ENCODE measurements around the gene DHPS. TPM values are rescaled to one million over a fixed set of nuclear protein-coding genes. Genes with fewer than 3 reads are reported as not detected.

Gene DHPS
- total and polyA plus RNA-seq, 7 experiments from 2014 or later: 113 to 223 (median 159) TPM

- ATAC-seq (no peak), DNase-seq (no peak)
- H3K4me1 Mint-ChIP-seq: peaks cover 0 to 3% (median 0%) of the 10 kb centered on the region in 7 donors
- H3K9me3 ChIP-seq (ENCODE audit: control insufficient read depth in 2 of 3, low read length in 3 of 3): no peaks in the 10 kb centered on the region
- H3K27ac ChIP-seq (ENCODE audit: low read depth, low read length): no peak overlapping the region
- no peak overlapping the region for H3K4me3 ChIP-seq (ENCODE audit: low read length)
- intact Hi-C loops (cut with micrococcal nuclease): no loop called here
- H3K4me3 Mint-ChIP-seq: no peak overlapping the region
- peaks cover 0 to 39% (median under 1%) of the 10 kb centered on the region in 5 donors for H3K36me3 Mint-ChIP-seq
- peaks cover 0 to 77% (median 9%) of the 10 kb centered on the region in 3 experiments for H3K36me3 ChIP-seq (ENCODE audit: control insufficient read depth in 2 of 3, insufficient read depth in 3 of 3, low read length in 3 of 3)
- H3K4me1 ChIP-seq (ENCODE audit: control insufficient read depth in 2 of 2, insufficient read depth in 2 of 2, low read length in 2 of 2): no peaks in the 10 kb centered on the region
- no peak overlapping the region for H3K27ac Mint-ChIP-seq
- H3K9me3 Mint-ChIP-seq: no peaks in the 10 kb centered on the region
- H3K27me3 Mint-ChIP-seq: no peaks in the 10 kb centered on the region
- ChIA-PET CTCF (interaction anchor here (0.6 kb wide), 1 partner anchor 30 kb away, joined by 3 read pairs; no protein-coding TSS in a partner anchor), POLR2A (no interaction called here)
- no peaks in the 10 kb centered on the region for H3K27me3 ChIP-seq (ENCODE audit: control insufficient read depth in 2 of 2, insufficient read depth in 2 of 2, low read length in 2 of 2)
Measured at GRCh38 chr19:12711187-12711586, 29.5 kb upstream of the DHPS start.

- Histone ChIP-seq H3K36me3 (ENCODE audit: control insufficient read depth in 2 of 3, insufficient read depth in 3 of 3, low read length in 3 of 3) (peaks cover 0 to 75% (median 14%) of the 10 kb centered on the region in 3 experiments), H3K27ac (ENCODE audit: low read depth, low read length) (no peak overlapping the region), H3K4me3 (ENCODE audit: low read length) (no peak overlapping the region), H3K9me3 (ENCODE audit: control insufficient read depth in 2 of 3, low read length in 3 of 3) (no peaks in the 10 kb centered on the region), H3K4me1 (ENCODE audit: control insufficient read depth in 2 of 2, insufficient read depth in 2 of 2, low read length in 2 of 2) (no peaks in the 10 kb centered on the region), H3K27me3 (ENCODE audit: control insufficient read depth in 2 of 2, insufficient read depth in 2 of 2, low read length in 2 of 2) (no peaks in the 10 kb centered on the region)
- DNase-seq (no peak), ATAC-seq (no peak)
- no peaks in the 10 kb centered on the region for H3K4me1 Mint-ChIP-seq
- H3K36me3 Mint-ChIP-seq: peaks cover 0 to 41% (median 4%) of the 10 kb centered on the region in 5 donors
- ChIA-PET CTCF (interaction anchor here (0.6 to 1.5 kb wide), 3 partner anchors 51 to 259 kb away, joined by 3 to 5 read pairs (median 4); no protein-coding TSS in a partner anchor), POLR2A (interaction anchor here (0.6 to 0.8 kb wide), 3 partner anchors 12 to 188 kb away, joined by 3 to 7 read pairs (median 4); partner anchors contain the start of gene FBXW9)
- H3K4me3 Mint-ChIP-seq: no peak overlapping the region
- intact Hi-C loops (cut with micrococcal nuclease): no loop called here
- no peak overlapping the region for H3K27ac Mint-ChIP-seq
- H3K9me3 Mint-ChIP-seq: no peaks in the 10 kb centered on the region
- no peaks in the 10 kb centered on the region for H3K27me3 Mint-ChIP-seq
Measured at GRCh38 chr19:12708641-12709040, 27.0 kb upstream of the DHPS start.

DNA sequence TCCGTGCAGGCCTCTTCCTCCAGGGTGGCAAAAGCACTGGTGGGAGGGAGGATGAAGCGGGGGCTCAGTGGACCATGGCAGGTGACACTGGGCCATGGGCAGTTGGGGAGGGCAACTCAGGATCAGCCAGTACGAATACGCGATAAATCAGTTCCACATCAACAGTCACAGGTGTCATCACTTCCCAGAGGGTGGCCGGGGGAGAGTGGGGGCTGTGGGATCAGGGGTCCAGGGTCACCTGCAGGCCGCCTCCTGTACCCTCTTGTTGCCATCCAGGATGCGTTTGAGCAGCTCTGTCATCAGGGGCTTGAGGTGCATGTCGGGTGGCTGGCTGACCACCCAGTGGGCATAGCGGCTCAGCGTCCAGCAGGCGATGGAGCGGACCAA lies 24.6 kb upstream of the DHPS start:
- H3K4me1 Mint-ChIP-seq: peaks cover 0 to 4% (median 0%) of the 10 kb centered on the region in 7 donors
- Histone ChIP-seq H3K4me1 (ENCODE audit: control insufficient read depth in 2 of 2, insufficient read depth in 2 of 2, low read length in 2 of 2) (no peaks in the 10 kb centered on the region), H3K27ac (ENCODE audit: low read depth, low read length) (no peak overlapping the region), H3K9me3 (ENCODE audit: control insufficient read depth in 2 of 3, low read length in 3 of 3) (no peaks in the 10 kb centered on the region), H3K27me3 (ENCODE audit: control insufficient read depth in 2 of 2, insufficient read depth in 2 of 2, low read length in 2 of 2) (no peaks in the 10 kb centered on the region), H3K36me3 (ENCODE audit: control insufficient read depth in 2 of 3, insufficient read depth in 3 of 3, low read length in 3 of 3) (peaks cover 0 to 86% (median 17%) of the 10 kb centered on the region in 3 experiments), H3K4me3 (ENCODE audit: low read length) (no peak overlapping the region)
- intact Hi-C loops (cut with micrococcal nuclease): no loop called here
- H3K4me3 Mint-ChIP-seq: no peak overlapping the region
- ChIA-PET CTCF (no interaction called here), POLR2A (no interaction called here)
- no peaks in the 10 kb centered on the region for H3K27me3 Mint-ChIP-seq
- no peak overlapping the region for H3K27ac Mint-ChIP-seq
- DNase-seq (no peak), ATAC-seq (no peak)
- H3K9me3 Mint-ChIP-seq: no peaks in the 10 kb centered on the region
- H3K36me3 Mint-ChIP-seq: peaks cover 0 to 36% (median 4%) of the 10 kb centered on the region in 5 donors

- H3K36me3 ChIP-seq (ENCODE audit: control insufficient read depth in 2 of 3, insufficient read depth in 3 of 3, low read length in 3 of 3): peaks cover 0 to 87% (median 16%) of the 10 kb centered on the region in 3 experiments
Measured at GRCh38 chr19:12705654-12706331, 24.1 kb upstream of the DHPS start.

GRCh38 chr19:12705169-12705568 lies 23.5 kb upstream of the DHPS start:
- intact Hi-C loops (cut with micrococcal nuclease): no loop called here
- Histone ChIP-seq H3K36me3 (ENCODE audit: control insufficient read depth in 2 of 3, insufficient read depth in 3 of 3, low read length in 3 of 3) (peaks cover 0 to 85% (median 12%) of the 10 kb centered on the region in 3 experiments), H3K9me3 (ENCODE audit: control insufficient read depth in 2 of 3, low read length in 3 of 3) (no peaks in the 10 kb centered on the region), H3K4me3 (ENCODE audit: low read length) (no peak overlapping the region), H3K27me3 (ENCODE audit: control insufficient read depth in 2 of 2, insufficient read depth in 2 of 2, low read length in 2 of 2) (no peaks in the 10 kb centered on the region), H3K4me1 (ENCODE audit: control insufficient read depth in 2 of 2, insufficient read depth in 2 of 2, low read length in 2 of 2) (no peaks in the 10 kb centered on the region), H3K27ac (ENCODE audit: low read depth, low read length) (no peak overlapping the region)
- H3K27me3 Mint-ChIP-seq: no peaks in the 10 kb centered on the region
- H3K4me3 Mint-ChIP-seq: no peak overlapping the region
- no peaks in the 10 kb centered on the region for H3K9me3 Mint-ChIP-seq
- ChIA-PET CTCF (no interaction called here), POLR2A (interaction anchor here (1.4 kb wide), 1 partner anchor 8 kb away, joined by 3 read pairs; the partner anchor contains the start of gene FBXW9)
- DNase-seq: no peak
- peaks cover 0 to 4% (median 0%) of the 10 kb centered on the region in 7 donors for H3K4me1 Mint-ChIP-seq
- no peak for ATAC-seq
- no peak overlapping the region for H3K27ac Mint-ChIP-seq
- H3K36me3 Mint-ChIP-seq: peaks cover 0 to 26% (median 4%) of the 10 kb centered on the region in 5 donors

More at GRCh38 chr19:12705654-12706331, 24.1 kb upstream of the DHPS start:
- ATAC-seq (no peak), DNase-seq (no peak)
- H3K27ac ChIP-seq (ENCODE audit: low read depth, low read length): no peak overlapping the region
- H3K9me3 Mint-ChIP-seq: no peaks in the 10 kb centered on the region
- no peaks in the 10 kb centered on the region for H3K27me3 ChIP-seq (ENCODE audit: control insufficient read depth in 2 of 2, insufficient read depth in 2 of 2, low read length in 2 of 2)
- no peaks in the 10 kb centered on the region for H3K27me3 Mint-ChIP-seq
- H3K4me1 Mint-ChIP-seq: peaks cover 0 to 4% (median 0%) of the 10 kb centered on the region in 7 donors
- no peaks in the 10 kb centered on the region for H3K4me1 ChIP-seq (ENCODE audit: control insufficient read depth in 2 of 2, insufficient read depth in 2 of 2, low read length in 2 of 2)
- H3K4me3 Mint-ChIP-seq: no peak overlapping the region
- peaks cover 0 to 31% (median 4%) of the 10 kb centered on the region in 5 donors for H3K36me3 Mint-ChIP-seq
- intact Hi-C loops (cut with micrococcal nuclease): no loop called here
- no peak overlapping the region for H3K27ac Mint-ChIP-seq
- CTCF ChIA-PET: no interaction called here
- H3K4me3 ChIP-seq (ENCODE audit: low read length): no peak overlapping the region
- no peaks in the 10 kb centered on the region for H3K9me3 ChIP-seq (ENCODE audit: control insufficient read depth in 2 of 3, low read length in 3 of 3)
- POLR2A ChIA-PET: interaction anchor here (1.4 kb wide), 1 partner anchor 9 kb away, joined by 3 read pairs; the partner anchor contains the start of gene FBXW9

GRCh38 chr19:12703046-12703445 lies 21.4 kb upstream of the DHPS start:
- Mint-ChIP-seq H3K27ac (peak overlapping the region in 1 of 9 donors; percentile 19), H3K9me3 (no peaks in the 10 kb centered on the region), H3K36me3 (peaks cover 0 to 25% (median 4%) of the 10 kb centered on the region in 5 donors), H3K4me1 (peaks cover 0 to 7% (median 3%) of the 10 kb centered on the region in 7 donors), H3K27me3 (no peaks in the 10 kb centered on the region), H3K4me3 (no peak overlapping the region)
- Histone ChIP-seq H3K4me1 (ENCODE audit: control insufficient read depth in 2 of 2, insufficient read depth in 2 of 2, low read length in 2 of 2) (no peaks in the 10 kb centered on the region), H3K36me3 (ENCODE audit: control insufficient read depth in 2 of 3, insufficient read depth in 3 of 3, low read length in 3 of 3) (peaks cover 0 to 73% (median 11%) of the 10 kb centered on the region in 3 experiments), H3K4me3 (ENCODE audit: low read length) (no peak overlapping the region), H3K9me3 (ENCODE audit: control insufficient read depth in 2 of 3, low read length in 3 of 3) (no peaks in the 10 kb centered on the region), H3K27ac (ENCODE audit: low read depth, low read length) (no peak overlapping the region), H3K27me3 (ENCODE audit: control insufficient read depth in 2 of 2, insufficient read depth in 2 of 2, low read length in 2 of 2) (no peaks in the 10 kb centered on the region)
- DNase-seq (no peak), ATAC-seq (no peak)
- intact Hi-C loops (cut with micrococcal nuclease): no loop called here
- POLR2A ChIA-PET: no interaction called here
- CTCF ChIA-PET: interaction anchor here (0.6 kb wide), 1 partner anchor 39 kb away, joined by 5 read pairs; no protein-coding TSS in a partner anchor
